ENCODE results near the gene VAV1. TPM values are rescaled to one million over a fixed set of nuclear protein-coding genes. Genes with fewer than 3 reads are reported as not detected.

The VAV1 gene
- total RNA-seq, 1 experiment from 2014 or later, result 7.5 TPM

DNA sequence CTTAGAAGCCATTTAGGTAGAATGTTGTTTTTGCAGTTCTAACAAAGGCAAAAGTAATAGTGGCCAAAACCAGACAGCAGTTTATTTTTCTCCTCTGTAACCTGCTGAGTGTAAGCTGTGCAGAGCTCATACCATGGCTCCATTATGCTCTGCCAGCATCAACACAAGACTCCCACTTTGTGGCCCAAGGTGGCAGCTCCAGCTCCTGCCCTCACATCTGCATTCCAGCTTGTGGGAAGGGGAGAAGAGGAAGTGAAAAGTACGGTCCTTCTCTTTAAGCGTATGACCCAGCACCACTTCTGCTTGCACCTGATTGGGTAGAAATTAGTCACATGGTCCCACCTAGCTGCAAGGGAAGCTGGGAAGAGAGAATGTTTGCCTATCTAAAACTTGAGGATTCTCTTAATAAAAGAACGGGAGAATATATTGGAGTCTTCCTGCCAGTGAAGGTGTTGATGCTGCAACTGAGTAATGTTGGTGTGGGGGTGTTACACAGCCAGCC, 134.1 kb downstream of the VAV1 start:
- H3K4me1 ChIP-seq (replicated peaks; ENCODE audit: insufficient read depth), result no peaks in the 10 kb centered on the region
- H3K27me3 ChIP-seq (ENCODE audit: insufficient read depth, low read depth), result peaks cover 20% of the 10 kb centered on the region
- CTCF ChIA-PET, result no interaction called here
- POLR2A ChIA-PET (ENCODE audit: unreplicated experiment), result no interaction called here
- DNase-seq, result no peak
- BruUV-seq (replicated peaks), result no TSS peak
- TF ChIP-seq EZH2 (IDR thresholded peaks at IDR 0.05; ENCODE audit: low read depth), result no peak
- TF ChIP-seq, protein P1, sequence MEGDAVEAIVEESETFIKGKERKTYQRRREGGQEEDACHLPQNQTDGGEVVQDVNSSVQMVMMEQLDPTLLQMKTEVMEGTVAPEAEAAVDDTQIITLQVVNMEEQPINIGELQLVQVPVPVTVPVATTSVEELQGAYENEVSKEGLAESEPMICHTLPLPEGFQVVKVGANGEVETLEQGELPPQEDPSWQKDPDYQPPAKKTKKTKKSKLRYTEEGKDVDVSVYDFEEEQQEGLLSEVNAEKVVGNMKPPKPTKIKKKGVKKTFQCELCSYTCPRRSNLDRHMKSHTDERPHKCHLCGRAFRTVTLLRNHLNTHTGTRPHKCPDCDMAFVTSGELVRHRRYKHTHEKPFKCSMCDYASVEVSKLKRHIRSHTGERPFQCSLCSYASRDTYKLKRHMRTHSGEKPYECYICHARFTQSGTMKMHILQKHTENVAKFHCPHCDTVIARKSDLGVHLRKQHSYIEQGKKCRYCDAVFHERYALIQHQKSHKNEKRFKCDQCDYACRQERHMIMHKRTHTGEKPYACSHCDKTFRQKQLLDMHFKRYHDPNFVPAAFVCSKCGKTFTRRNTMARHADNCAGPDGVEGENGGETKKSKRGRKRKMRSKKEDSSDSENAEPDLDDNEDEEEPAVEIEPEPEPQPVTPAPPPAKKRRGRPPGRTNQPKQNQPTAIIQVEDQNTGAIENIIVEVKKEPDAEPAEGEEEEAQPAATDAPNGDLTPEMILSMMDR (conservative IDR thresholded peaks at IDR 0.05), result no peak
- no peaks in the 10 kb centered on the region for H3K36me3 ChIP-seq (ENCODE audit: low read depth)
- no peaks in the 10 kb centered on the region for H3K9me3 ChIP-seq (ENCODE audit: insufficient read depth, low read depth)
- no peaks in the 10 kb centered on the region for H3K79me2 ChIP-seq (ENCODE audit: low read depth)
- no peaks in the 10 kb centered on the region for H4K20me1 ChIP-seq (ENCODE audit: insufficient read depth)
- intact Hi-C loops (cut with micrococcal nuclease; ENCODE audit: unreplicated experiment), result no loop called here
- no peak overlapping the region for H2AFZ ChIP-seq
- H3K4me2 ChIP-seq, result no peak overlapping the region
- no peak overlapping the region for H3K27ac ChIP-seq
- no peaks in the 10 kb centered on the region for H3F3A ChIP-seq (ENCODE audit: insufficient read depth, low read depth)
- no peaks in the 10 kb centered on the region for H3K9me2 ChIP-seq (ENCODE audit: insufficient read depth)
- no peak overlapping the region for H3K4me3 ChIP-seq

Small RNAs within 50 kb of the gene (microRNA-seq; reads per million reads assigned to microRNA genes)
- gene MIR6791 (ENCODE audit: borderline number of aligned reads, borderline replicate concordance), result not detected

Other genes with a start within 250 kb of the VAV1 start
- gene TNFSF9, start 241.7 kb upstream of the VAV1 start, total RNA-seq (2021), result 8.4 and 11.2 TPM in 2 replicates
- gene CD70, start 181.6 kb upstream of the VAV1 start, total RNA-seq (2021), result not detected in 2 replicates
- 0.30 and 0.37 TPM in 2 replicates for gene TNFSF14, start 102.5 kb upstream of the VAV1 start, total RNA-seq (2021)
- gene C3, start 52.1 kb upstream of the VAV1 start, total RNA-seq (2021), result 130 and 132 TPM in 2 replicates
- 58.3 and 66.8 TPM in 2 replicates for gene GPR108, start 35.1 kb upstream of the VAV1 start, total RNA-seq (2021)
- gene TRIP10, start 33.0 kb upstream of the VAV1 start, total RNA-seq (2021), result 84.3 and 104 TPM in 2 replicates
- gene SH2D3A, start 5.3 kb upstream of the VAV1 start, total RNA-seq (2021), result 43.3 and 43.4 TPM in 2 replicates
- not detected in 2 replicates for gene ADGRE1, start 114.9 kb downstream of the VAV1 start, total RNA-seq (2021)
- not detected in 2 replicates for gene MBD3L2B, start 248.7 kb downstream of the VAV1 start, total RNA-seq (2021)